ENCODE measurements around the gene TAPT1.

GRCh38 chr4:16158504-16158852 is 67.8 kb downstream of the TAPT1 start:
- no peak for TF ChIP-seq MAFK (IDR thresholded peaks at IDR 0.05; ENCODE audit: partially characterized antibody)
- no peak for TF ChIP-seq NFE2L2 (conservative IDR thresholded peaks at IDR 0.05; ENCODE audit: low read length)
- TF ChIP-seq EP300 (IDR thresholded peaks at IDR 0.05), result no peak
- TF ChIP-seq RNF2 (IDR thresholded peaks at IDR 0.05; ENCODE audit: borderline replicate concordance, low read depth), result no peak

Data from A549 (cell line).